PC-9 (cell line): ENCODE measurements around the gene CDK5RAP2.

ENCODE experiments used
- EZH2 ChIP-seq: fragments of 200-600 bp; sonication (generic); IDR thresholded peaks from 2 replicates; pipeline ENCODE4 v1.8.0; 2017; ENCODE audit warnings: antibody characterized with exemption, low read depth
- TF ChIP-seq, protein P1 (sequence below): fragments of 200-600 bp; sonication (generic); conservative IDR thresholded peaks from 2 replicates; pipeline ENCODE4 v1.6.1; 2017; ENCODE audit warnings: mixed run types, antibody characterized with exemption, mild to moderate bottlenecking, moderate library complexity

DNA sequence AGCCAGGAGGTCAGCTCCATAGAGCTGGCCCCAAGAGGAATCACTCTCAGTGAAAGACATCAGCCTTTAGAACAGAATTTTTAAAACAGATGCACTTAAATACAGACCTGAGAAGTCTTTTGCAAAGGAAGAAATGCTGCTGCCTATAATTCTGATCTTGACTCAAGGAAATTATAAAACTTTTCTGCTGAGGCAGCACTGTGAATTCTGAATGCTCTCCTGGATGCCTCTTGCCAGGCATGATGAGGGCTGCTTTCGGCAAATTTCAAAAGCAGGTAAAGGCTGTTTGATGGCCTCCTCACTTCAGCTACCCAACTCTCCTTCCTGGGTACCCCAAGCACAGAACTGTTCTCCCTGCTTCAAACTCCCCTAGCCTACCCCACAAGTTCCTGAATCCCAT lies 174.8 kb downstream of the CDK5RAP2 start:
- TF ChIP-seq, protein P1, sequence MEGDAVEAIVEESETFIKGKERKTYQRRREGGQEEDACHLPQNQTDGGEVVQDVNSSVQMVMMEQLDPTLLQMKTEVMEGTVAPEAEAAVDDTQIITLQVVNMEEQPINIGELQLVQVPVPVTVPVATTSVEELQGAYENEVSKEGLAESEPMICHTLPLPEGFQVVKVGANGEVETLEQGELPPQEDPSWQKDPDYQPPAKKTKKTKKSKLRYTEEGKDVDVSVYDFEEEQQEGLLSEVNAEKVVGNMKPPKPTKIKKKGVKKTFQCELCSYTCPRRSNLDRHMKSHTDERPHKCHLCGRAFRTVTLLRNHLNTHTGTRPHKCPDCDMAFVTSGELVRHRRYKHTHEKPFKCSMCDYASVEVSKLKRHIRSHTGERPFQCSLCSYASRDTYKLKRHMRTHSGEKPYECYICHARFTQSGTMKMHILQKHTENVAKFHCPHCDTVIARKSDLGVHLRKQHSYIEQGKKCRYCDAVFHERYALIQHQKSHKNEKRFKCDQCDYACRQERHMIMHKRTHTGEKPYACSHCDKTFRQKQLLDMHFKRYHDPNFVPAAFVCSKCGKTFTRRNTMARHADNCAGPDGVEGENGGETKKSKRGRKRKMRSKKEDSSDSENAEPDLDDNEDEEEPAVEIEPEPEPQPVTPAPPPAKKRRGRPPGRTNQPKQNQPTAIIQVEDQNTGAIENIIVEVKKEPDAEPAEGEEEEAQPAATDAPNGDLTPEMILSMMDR = no peak
- no peak for TF ChIP-seq EZH2
